IPS-20b (cell line): ENCODE results near the gene LPCAT1.
"Not testable (repeated sequence)": the region's sequence is repeated elsewhere in the genome, so short reads cannot be mapped to it uniquely, and the experiment has no call there.

Source experiments
- H3K27ac ChIP-seq: one replicate; pipeline ENCODE4 v1.5.1; 2013; ENCODE audit warnings: low read length
- H3K27me3 ChIP-seq: 2 replicates; pipeline ENCODE4 v1.6.1; 2013; ENCODE audit warnings: mild to moderate bottlenecking, low read length, inconsistent platforms; ENCODE audit not compliant: insufficient read depth
- H3K36me3 ChIP-seq: 2 replicates; pipeline ENCODE4 v1.6.1; 2013; ENCODE audit warnings: low read depth, mild to moderate bottlenecking, inconsistent platforms, low read length, moderate library complexity; ENCODE audit not compliant: insufficient read depth
- H3K4me1 ChIP-seq: 2 replicates; pipeline ENCODE4 v1.6.1; 2013; ENCODE audit warnings: mild to moderate bottlenecking, control low read depth, inconsistent platforms, low read length, moderate library complexity; ENCODE audit not compliant: insufficient read depth
- H3K4me3 ChIP-seq: 2 replicates; pipeline ENCODE4 v1.5.1; 2013; ENCODE audit warnings: mild to moderate bottlenecking, low read length, inconsistent platforms
- H3K9ac ChIP-seq: 2 replicates; pipeline ENCODE4 v1.6.1; 2013; ENCODE audit warnings: low read depth, mild to moderate bottlenecking, inconsistent platforms, low read length, moderate library complexity
- H3K9me3 ChIP-seq: 2 replicates; pipeline ENCODE4 v1.6.1; 2013; ENCODE audit warnings: mild to moderate bottlenecking, low read depth, low read length, inconsistent platforms; ENCODE audit not compliant: insufficient read depth

The LPCAT1 gene

GRCh38 chr5:1563051-1563461, 39.3 kb upstream of the LPCAT1 start:
- Histone ChIP-seq H3K27ac (no peak overlapping the region), H3K9me3 (no peaks in the 10 kb centered on the region), H3K27me3 (peaks cover 4% of the 10 kb centered on the region; the same call in 1 of the 2 replicates), H3K9ac (no peak overlapping the region; the same call in 1 of the 2 replicates), H3K4me3 (no peak overlapping the region), H3K36me3 (0 out of 2 replicates have a peak, but pooled peaks cover 2% of the 10 kb centered on the region), H3K4me1 (no peaks in the 10 kb centered on the region)

- Histone ChIP-seq H3K27me3 (peaks cover 6% of the 10 kb centered on the region; the same call in 1 of the 2 replicates), H3K4me1 (no peaks in the 10 kb centered on the region), H3K4me3 (no peak overlapping the region)
Observed at GRCh38 chr5:1562599-1562998, 38.8 kb upstream of the LPCAT1 start.

GRCh38 chr5:1561402-1561929, 37.7 kb upstream of the LPCAT1 start:
- H3K36me3 ChIP-seq, result no peaks in the 10 kb centered on the region
- H3K27ac ChIP-seq, result no peak overlapping the region
- no peak overlapping the region for H3K4me3 ChIP-seq
- no peaks in the 10 kb centered on the region for H3K9me3 ChIP-seq
- H3K4me1 ChIP-seq, result no peaks in the 10 kb centered on the region
- H3K9ac ChIP-seq, result no peak overlapping the region
- H3K27me3 ChIP-seq, result peaks cover 6% of the 10 kb centered on the region; the same call in 1 of the 2 replicates

More at GRCh38 chr5:1562599-1562998, 38.8 kb upstream of the LPCAT1 start:
- Histone ChIP-seq H3K27ac (no peak overlapping the region), H3K9ac (no peak overlapping the region), H3K9me3 (no peaks in the 10 kb centered on the region), H3K36me3 (no peaks in the 10 kb centered on the region)

GRCh38 chr5:1560499-1560898, 36.7 kb upstream of the LPCAT1 start:
- H3K27me3 ChIP-seq, H3K9me3 ChIP-seq, H3K36me3 ChIP-seq, H3K27ac ChIP-seq, H3K4me3 ChIP-seq, H3K4me1 ChIP-seq, H3K9ac ChIP-seq: not testable (repeated sequence)

GRCh38 chr5:1558944-1559343, 35.2 kb upstream of the LPCAT1 start:
- Histone ChIP-seq H3K9ac (no peak overlapping the region), H3K4me3 (no peak overlapping the region), H3K36me3 (no peaks in the 10 kb centered on the region), H3K4me1 (no peaks in the 10 kb centered on the region), H3K27me3 (peaks cover 6% of the 10 kb centered on the region; the same call in 1 of the 2 replicates), H3K27ac (no peak overlapping the region), H3K9me3 (no peaks in the 10 kb centered on the region)

GRCh38 chr5:1557114-1557873, 33.5 kb upstream of the LPCAT1 start:
- Histone ChIP-seq H3K9ac (no peak overlapping the region), H3K9me3 (no peaks in the 10 kb centered on the region), H3K4me3 (no peak overlapping the region), H3K36me3 (no peaks in the 10 kb centered on the region), H3K27me3 (peaks cover 6% of the 10 kb centered on the region; the same call in 1 of the 2 replicates), H3K4me1 (no peaks in the 10 kb centered on the region), H3K27ac (no peak overlapping the region)

- Histone ChIP-seq H3K9me3 (no peaks in the 10 kb centered on the region), H3K36me3 (no peaks in the 10 kb centered on the region), H3K4me1 (no peaks in the 10 kb centered on the region), H3K9ac (no peak overlapping the region), H3K27ac (no peak overlapping the region), H3K4me3 (no peak overlapping the region), H3K27me3 (peaks cover 6% of the 10 kb centered on the region; the same call in 1 of the 2 replicates)
Observed at GRCh38 chr5:1555808-1556731, 32.3 kb upstream of the LPCAT1 start.

- Histone ChIP-seq H3K9ac (no peak overlapping the region), H3K36me3 (no peaks in the 10 kb centered on the region), H3K27me3 (peaks cover 6% of the 10 kb centered on the region; the same call in 1 of the 2 replicates), H3K4me3 (no peak overlapping the region), H3K27ac (no peak overlapping the region), H3K9me3 (no peaks in the 10 kb centered on the region), H3K4me1 (no peaks in the 10 kb centered on the region)
Observed at GRCh38 chr5:1555011-1555807, 31.4 kb upstream of the LPCAT1 start.

GRCh38 chr5:1554410-1554967, 30.7 kb upstream of the LPCAT1 start:
- Histone ChIP-seq H3K9ac (no peak overlapping the region), H3K4me1 (no peaks in the 10 kb centered on the region), H3K9me3 (no peaks in the 10 kb centered on the region), H3K36me3 (no peaks in the 10 kb centered on the region), H3K27ac (no peak overlapping the region), H3K4me3 (no peak overlapping the region), H3K27me3 (peaks cover 6% of the 10 kb centered on the region; the same call in 1 of the 2 replicates)

GRCh38 chr5:1553539-1554409, 30.0 kb upstream of the LPCAT1 start:
- Histone ChIP-seq H3K27ac (no peak overlapping the region), H3K4me3 (no peak overlapping the region), H3K9ac (no peak overlapping the region), H3K27me3 (peaks cover 6% of the 10 kb centered on the region; the same call in 1 of the 2 replicates), H3K36me3 (no peaks in the 10 kb centered on the region), H3K4me1 (no peaks in the 10 kb centered on the region), H3K9me3 (no peaks in the 10 kb centered on the region)
